Endothelial cell (in vitro differentiated cells): ENCODE results near the gene NAV3. TPM values are rescaled to one million over a fixed set of nuclear protein-coding genes. Genes with fewer than 3 reads are reported as not detected.
"Not testable (repeated sequence)": the region's sequence is repeated elsewhere in the genome, so short reads cannot be mapped to it uniquely, and the experiment has no call there.

Experiments used
- DNase-seq: peaks from one replicate; pipeline ENCODE4 v3.0.0; 2021; ENCODE audit warnings: low spot score
- H3K27ac Mint-ChIP-seq: one replicate; pipeline ENCODE4 v1.8.0; 2021; ENCODE audit warnings: mixed read lengths, inconsistent platforms; ENCODE audit not compliant: unreplicated experiment
- H3K27me3 Mint-ChIP-seq: one replicate; pipeline ENCODE4 v1.8.0; 2021; ENCODE audit warnings: mild to moderate bottlenecking, moderate library complexity, mixed read lengths, inconsistent platforms; ENCODE audit not compliant: unreplicated experiment
- H3K36me3 Mint-ChIP-seq: one replicate; pipeline ENCODE4 v1.8.0; 2021; ENCODE audit warnings: mild to moderate bottlenecking, low read depth, mixed read lengths, inconsistent platforms; ENCODE audit not compliant: unreplicated experiment
- H3K4me1 Mint-ChIP-seq: one replicate; pipeline ENCODE4 v1.8.0; 2021; ENCODE audit warnings: mild to moderate bottlenecking, mixed read lengths, inconsistent platforms; ENCODE audit not compliant: unreplicated experiment
- H3K4me3 Mint-ChIP-seq: one replicate; pipeline ENCODE4 v1.8.0; 2021; ENCODE audit warnings: mild to moderate bottlenecking, mixed read lengths, inconsistent platforms; ENCODE audit not compliant: unreplicated experiment
- H3K9me3 Mint-ChIP-seq: one replicate; pipeline ENCODE4 v1.8.0; 2021; ENCODE audit warnings: mixed read lengths, inconsistent platforms; ENCODE audit not compliant: unreplicated experiment
- total RNA-seq: library from RNA; stranded (reverse); fragmentation: NEBNext Ultra II Directional; extraction: Animal tissue kit (Norgen Biotek cat#: 25700); gene quantifications from one replicate; pipeline ENCODE4 v1.2.1, GENCODE V29; 2021; ENCODE audit not compliant: unreplicated experiment
- TF ChIP-seq, protein P1 (sequence below): fragments of 200-600 bp; sonication (generic); IDR thresholded peaks from one replicate; pipeline ENCODE4 v1.5.0; 2021; ENCODE audit warnings: antibody characterized with exemption; ENCODE audit not compliant: unreplicated experiment

NAV3 gene
- total RNA-seq, 1 donor from 2014 or later = 20.3 TPM

DNA sequence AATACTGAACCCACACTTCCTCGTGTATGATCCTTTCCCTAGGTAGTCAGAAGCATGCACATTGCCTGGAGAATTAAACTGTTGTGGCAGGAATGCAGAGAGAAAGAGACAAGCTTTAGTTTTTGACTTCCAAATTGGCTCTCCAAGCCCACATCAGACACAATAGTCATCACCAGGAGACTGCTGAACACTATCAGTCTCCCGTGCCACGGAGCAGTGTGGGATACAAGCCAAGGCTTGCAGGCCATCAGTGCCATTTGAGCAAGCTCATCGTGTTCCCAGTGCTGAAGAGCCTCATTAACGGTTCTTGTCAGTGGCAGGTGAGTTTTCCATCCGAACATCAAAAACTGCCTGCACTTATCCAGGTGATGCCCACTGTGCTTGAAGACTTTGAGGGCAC, 410.8 kb downstream of the NAV3 start:
- H3K36me3 Mint-ChIP-seq = no peaks in the 10 kb centered on the region
- no peak overlapping the region for H3K4me3 Mint-ChIP-seq
- no peak for DNase-seq
- TF ChIP-seq, protein P1, sequence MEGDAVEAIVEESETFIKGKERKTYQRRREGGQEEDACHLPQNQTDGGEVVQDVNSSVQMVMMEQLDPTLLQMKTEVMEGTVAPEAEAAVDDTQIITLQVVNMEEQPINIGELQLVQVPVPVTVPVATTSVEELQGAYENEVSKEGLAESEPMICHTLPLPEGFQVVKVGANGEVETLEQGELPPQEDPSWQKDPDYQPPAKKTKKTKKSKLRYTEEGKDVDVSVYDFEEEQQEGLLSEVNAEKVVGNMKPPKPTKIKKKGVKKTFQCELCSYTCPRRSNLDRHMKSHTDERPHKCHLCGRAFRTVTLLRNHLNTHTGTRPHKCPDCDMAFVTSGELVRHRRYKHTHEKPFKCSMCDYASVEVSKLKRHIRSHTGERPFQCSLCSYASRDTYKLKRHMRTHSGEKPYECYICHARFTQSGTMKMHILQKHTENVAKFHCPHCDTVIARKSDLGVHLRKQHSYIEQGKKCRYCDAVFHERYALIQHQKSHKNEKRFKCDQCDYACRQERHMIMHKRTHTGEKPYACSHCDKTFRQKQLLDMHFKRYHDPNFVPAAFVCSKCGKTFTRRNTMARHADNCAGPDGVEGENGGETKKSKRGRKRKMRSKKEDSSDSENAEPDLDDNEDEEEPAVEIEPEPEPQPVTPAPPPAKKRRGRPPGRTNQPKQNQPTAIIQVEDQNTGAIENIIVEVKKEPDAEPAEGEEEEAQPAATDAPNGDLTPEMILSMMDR = no peak
- H3K9me3 Mint-ChIP-seq = no peaks in the 10 kb centered on the region
- H3K27ac Mint-ChIP-seq = no peak overlapping the region
- H3K4me1 Mint-ChIP-seq = no peaks in the 10 kb centered on the region
- no peaks in the 10 kb centered on the region for H3K27me3 Mint-ChIP-seq

GRCh38 chr12:78244916-78245507, 414.3 kb downstream of the NAV3 start:
- Mint-ChIP-seq H3K4me3 (no peak overlapping the region), H3K9me3 (no peaks in the 10 kb centered on the region), H3K27ac (no peak overlapping the region), H3K36me3 (no peaks in the 10 kb centered on the region), H3K4me1 (no peaks in the 10 kb centered on the region), H3K27me3 (no peaks in the 10 kb centered on the region)
- TF ChIP-seq, protein P1 = no peak
- no peak for DNase-seq

- TF ChIP-seq, protein P1 = no peak
- Mint-ChIP-seq H3K9me3 (no peaks in the 10 kb centered on the region), H3K27me3 (no peaks in the 10 kb centered on the region), H3K27ac (no peak overlapping the region), H3K4me3 (no peak overlapping the region), H3K4me1 (peaks cover 3% of the 10 kb centered on the region), H3K36me3 (no peaks in the 10 kb centered on the region)
- DNase-seq = no peak
Measured at GRCh38 chr12:78248321-78248720, 417.6 kb downstream of the NAV3 start.

DNA sequence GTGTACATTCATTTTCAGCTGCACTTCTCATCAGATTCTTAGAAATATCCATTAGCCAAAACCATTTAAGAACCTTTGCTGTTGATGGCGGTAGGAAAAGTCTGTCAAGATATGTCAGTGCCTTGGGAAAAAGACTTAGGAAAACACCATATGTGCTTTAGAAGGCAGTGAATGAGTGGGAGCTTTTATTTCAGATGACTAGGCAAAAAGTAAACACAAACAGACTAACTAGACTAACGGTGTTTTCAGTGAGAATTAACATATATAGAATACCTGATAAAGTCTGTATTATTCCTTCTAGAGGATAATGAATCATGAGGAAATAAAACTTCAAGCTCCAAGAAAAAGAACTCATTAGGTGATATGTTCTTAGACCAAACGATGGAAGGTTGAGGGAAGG, 418.9 kb downstream of the NAV3 start:
- Mint-ChIP-seq H3K27me3 (peaks cover 2% of the 10 kb centered on the region), H3K36me3 (no peaks in the 10 kb centered on the region), H3K4me3 (no peak overlapping the region), H3K27ac (no peak overlapping the region), H3K4me1 (peaks cover 3% of the 10 kb centered on the region), H3K9me3 (no peaks in the 10 kb centered on the region)
- DNase-seq = no peak
- TF ChIP-seq, protein P1 = no peak

GRCh38 chr12:78257662-78258061, 427.0 kb downstream of the NAV3 start:
- H3K27me3 Mint-ChIP-seq, H3K4me3 Mint-ChIP-seq, H3K36me3 Mint-ChIP-seq, H3K9me3 Mint-ChIP-seq, DNase-seq, H3K4me1 Mint-ChIP-seq, H3K27ac Mint-ChIP-seq: not testable (repeated sequence)

DNA sequence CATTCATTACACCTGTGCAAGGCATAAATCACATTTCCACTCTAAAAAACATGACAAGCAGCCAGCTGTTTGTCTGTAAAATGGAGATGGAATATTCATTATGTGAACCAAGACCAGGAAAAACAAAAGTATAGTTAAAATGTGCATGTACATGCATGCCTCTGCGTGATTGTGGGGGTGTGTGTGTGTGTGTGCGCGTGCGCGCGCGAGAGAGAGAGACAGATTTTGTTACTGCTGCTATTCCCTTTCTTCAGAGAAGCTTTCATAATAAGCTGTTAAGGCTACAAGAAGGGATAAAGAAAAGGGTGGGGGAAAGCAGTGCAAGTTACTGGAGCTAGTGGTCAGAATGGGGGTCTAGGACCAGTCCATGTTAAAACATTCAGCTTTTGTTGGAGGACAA, 430.3 kb downstream of the NAV3 start:
- no peak for DNase-seq
- no peak overlapping the region for H3K27ac Mint-ChIP-seq
- H3K27me3 Mint-ChIP-seq = no peaks in the 10 kb centered on the region
- H3K4me1 Mint-ChIP-seq = no peaks in the 10 kb centered on the region
- no peak overlapping the region for H3K4me3 Mint-ChIP-seq
- no peaks in the 10 kb centered on the region for H3K9me3 Mint-ChIP-seq
- H3K36me3 Mint-ChIP-seq = peaks cover 3% of the 10 kb centered on the region
- TF ChIP-seq, protein P1 = no peak
